Measurements from ENCODE around the gene ATXN7L2. TPM values are rescaled to one million over a fixed set of nuclear protein-coding genes. Genes with fewer than 3 reads are reported as not detected.

Gene ATXN7L2
- total and polyA plus RNA-seq, 2 of the 8 experiments (the other 6 are each of a cell fraction or from before 2014, with no cell fraction given) = 8.1 to 9.3 TPM

GRCh38 chr1:109490029-109490933 is 6.6 kb downstream of the ATXN7L2 start:
- no peak overlapping the region for H2BK12ac ChIP-seq (ENCODE audit: low read depth, low read length)
- H3K14ac ChIP-seq (ENCODE audit: insufficient read length) = no peak overlapping the region
- H4K91ac ChIP-seq (replicated peaks; ENCODE audit: insufficient read length, low read length) = no peak overlapping the region
- H2AK5ac ChIP-seq (ENCODE audit: low read depth, low read length) = no peak overlapping the region
- H3K27me3 ChIP-seq (replicated peaks in 1 of 4; ENCODE audit: control insufficient read depth in 3 of 4, extremely low read depth in 1 of 4, insufficient read depth in 3 of 4, low read length in 3 of 4) = no peaks in the 10 kb centered on the region
- H2AFZ ChIP-seq (ENCODE audit: low read length) = no peak overlapping the region
- no peak overlapping the region for H2BK120ac ChIP-seq (replicated peaks; ENCODE audit: low read depth, low read length)
- no peak overlapping the region for H3K23ac ChIP-seq (ENCODE audit: insufficient read length)
- CTCF ChIA-PET (ENCODE audit: partially characterized antibody) = interaction anchor here (0.6 to 43.7 kb wide), 23 partner anchors 11 to 517 kb away, joined by 3 to 1755 read pairs (median 3); partner anchors contain the start of genes AMIGO1, ATXN7L2, GNAI3 and GPR61
- no peak overlapping the region for H2BK20ac ChIP-seq (ENCODE audit: low read length)
- H3K36me3 ChIP-seq (ENCODE audit: control insufficient read depth in 2 of 4, insufficient read depth in 4 of 4, low read length in 3 of 4) = no peaks in the 10 kb centered on the region; a peak in 1 of 8 replicates
- H3K4me1 ChIP-seq (replicated peaks in 1 of 4; ENCODE audit: control insufficient read depth in 3 of 4, insufficient read depth in 4 of 4, low read length in 3 of 4) = peaks cover 0 to 2% (median 0%) of the 10 kb centered on the region in 4 experiments; a peak in 1 of 7 replicates
- no peak overlapping the region for H4K5ac ChIP-seq (ENCODE audit: insufficient read length, low read depth, low read length)
- no peak overlapping the region for H3K56ac ChIP-seq (replicated peaks; ENCODE audit: insufficient read length, low read depth, low read length)
- H3K79me2 ChIP-seq (ENCODE audit: control insufficient read depth in 1 of 2, insufficient read depth in 2 of 2, low read length in 2 of 2) = no peaks in the 10 kb centered on the region
- no peak overlapping the region for H3K4ac ChIP-seq (replicated peaks; ENCODE audit: insufficient read length, low read depth, low read length)
- H3K9ac ChIP-seq (replicated peaks in 1 of 4; ENCODE audit: extremely low read depth in 1 of 4, low read depth in 3 of 4, low read length in 3 of 4) = no peak overlapping the region
- POLR2A ChIA-PET (ENCODE audit: partially characterized antibody) = interaction anchor here (0.8 to 3.1 kb wide), 6 partner anchors 10 to 204 kb away, joined by 3 to 10 read pairs (median 4); partner anchors contain the start of gene GPR61
- H2BK15ac ChIP-seq (ENCODE audit: low read length) = no peak overlapping the region
- DNase-seq (ENCODE audit: low read depth in 1 of 2, low spot score in 2 of 2) = peak in 1 of 2 experiments; percentile 88
- no peak overlapping the region for H2BK5ac ChIP-seq (ENCODE audit: low read depth, low read length)
- no peaks in the 10 kb centered on the region for H3K9me3 ChIP-seq (ENCODE audit: insufficient read depth in 2 of 2, low read depth in 1 of 2, low read length in 1 of 2)
- peaks cover 0 to 1% of the 10 kb centered on the region in 2 experiments for H4K20me1 ChIP-seq (replicated peaks in 1 of 2; ENCODE audit: control insufficient read depth in 1 of 2, insufficient read depth in 2 of 2, low read length in 2 of 2)
- no peak overlapping the region for H4K8ac ChIP-seq (ENCODE audit: extremely low read depth, insufficient read depth, low read length)
- H3K79me1 ChIP-seq (ENCODE audit: low read depth, low read length) = no peaks in the 10 kb centered on the region; the same call in 1 of the 2 replicates
- no peak overlapping the region for H3K18ac ChIP-seq (ENCODE audit: extremely low read depth, low read length)
- no peak overlapping the region for H3K4me3 ChIP-seq (ENCODE audit: extremely low read depth in 1 of 4, insufficient read depth in 2 of 4, low read depth in 3 of 4, low read length in 4 of 4)
- FAIRE-seq = no peak
- 97% methylated on average over 9 of the region's 11 CpGs; no CpG with 5 or more reads in 1 of the 2 experiments for WGBS, 2 experiments (ENCODE audit: extremely low coverage in 1 of 2, insufficient coverage in 1 of 2, insufficient read length in 1 of 2, insufficient replicate concordance in 2 of 2, low coverage in 1 of 2, low lambda C conversion rate in 2 of 2, missing lambda C conversion rate in 1 of 2)
- peaks cover 4% of the 10 kb centered on the region for H3K23me2 ChIP-seq (ENCODE audit: low read depth, low read length)
- no peak overlapping the region for H3K4me2 ChIP-seq (ENCODE audit: insufficient read depth in 1 of 2, low read depth in 2 of 2, low read length in 2 of 2)
- H3K27ac ChIP-seq (ENCODE audit: low read depth, low read length) = no peak overlapping the region
- TF ChIP-seq TBP (IDR thresholded peaks at IDR 0.05; ENCODE audit: low read depth, low read length) = no peak
- no peak for TF ChIP-seq KDM5A (IDR thresholded peaks at IDR 0.05; ENCODE audit: low read length)
- no peak for TF ChIP-seq NANOG (IDR thresholded peaks at IDR 0.05; ENCODE audit: insufficient read depth, low read depth, low read length, poor library complexity, severe bottlenecking)
- TF ChIP-seq CTCF (IDR thresholded peaks at IDR 0.05; ENCODE audit: control extremely low read depth in 1 of 3, insufficient read depth in 1 of 3, low read depth in 1 of 3, low read length in 3 of 3) = peak; percentile 79 to 84 (median 82)
- TF ChIP-seq BACH1 (IDR thresholded peaks at IDR 0.05; ENCODE audit: low read length) = no peak
- TF ChIP-seq TAF7 (optimal IDR thresholded peaks at IDR 0.05; ENCODE audit: borderline replicate concordance, low read depth, low read length) = no peak
- TF ChIP-seq RAD21 (IDR thresholded peaks at IDR 0.05 in 1 of 2, conservative IDR thresholded peaks at IDR 0.05 in 1 of 2; ENCODE audit: low read depth in 2 of 2, low read length in 2 of 2) = peak; percentile 35 to 67; a peak in 3 of 4 replicates
- TF ChIP-seq SRF (IDR thresholded peaks at IDR 0.05; ENCODE audit: low read depth, low read length) = no peak
